Dermis microvascular lymphatic vessel endothelial cell (primary cell): ENCODE measurements around the gene ITPR1. TPM values are rescaled to one million over a fixed set of nuclear protein-coding genes. Genes with fewer than 3 reads are reported as not detected.
"Not testable (repeated sequence)": the region's sequence is repeated elsewhere in the genome, so short reads cannot be mapped to it uniquely, and the experiment has no call there.

Experiments
- DNase-seq, 2 donors: peaks; one replicate each; pipeline versions ENCODE4 v3.0.0 to v3.0.0-alpha.2; 2010; ENCODE audit warnings: low read depth in 2 of 2
- total RNA-seq: library from RNA; depleted of rRNA; stranded (reverse); fragments of >200 nt; gene quantifications from 2 replicates; pipeline ENCODE4 v1.2.1, GENCODE V29; 2014

ITPR1 gene
- total RNA-seq, 1 donor from 2014 or later, result 21.6 TPM

DNA sequence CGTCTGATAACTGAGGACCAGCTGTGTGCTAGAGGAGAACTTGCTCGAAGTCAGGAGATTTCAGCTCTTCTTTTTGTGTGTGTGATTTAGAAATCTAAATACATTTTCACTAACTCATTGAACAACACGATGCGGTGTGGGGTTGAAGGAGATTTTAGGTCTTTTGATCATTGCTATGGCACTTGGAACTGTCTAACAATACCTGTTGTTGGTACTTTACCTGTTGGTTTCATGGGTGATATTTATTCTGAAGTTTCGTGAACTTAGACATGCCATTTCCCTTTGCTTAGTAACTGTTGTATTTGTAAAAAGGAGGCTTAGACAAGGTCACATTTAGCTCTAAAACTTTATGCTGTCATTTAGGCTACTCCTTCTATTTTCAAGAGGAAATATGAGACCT is 99.9 kb downstream of the ITPR1 start:
- DNase-seq, result no peak

DNA sequence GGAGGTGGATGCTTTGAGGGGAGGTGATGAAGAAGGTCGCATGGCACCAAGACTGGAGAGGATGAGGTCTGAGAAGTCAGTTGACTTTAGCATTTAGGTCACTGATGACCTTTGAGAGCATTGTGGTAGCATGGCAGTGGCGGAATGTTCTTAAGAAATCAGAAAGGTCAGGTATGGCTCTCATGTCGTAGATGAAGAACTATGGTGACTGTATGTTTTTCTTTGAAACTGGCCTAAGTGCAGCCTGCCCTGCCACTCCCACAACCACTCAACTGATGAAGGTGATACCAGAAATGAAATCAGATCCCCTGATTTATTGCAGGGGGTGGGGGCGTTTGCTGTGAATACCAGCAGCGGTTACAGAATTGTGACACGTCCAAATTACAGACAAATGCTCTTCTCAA is 102.6 kb downstream of the ITPR1 start:
- no peak for DNase-seq

- DNase-seq, result no peak
Observed at GRCh38 chr3:4596612-4597011, 103.5 kb downstream of the ITPR1 start.

DNA sequence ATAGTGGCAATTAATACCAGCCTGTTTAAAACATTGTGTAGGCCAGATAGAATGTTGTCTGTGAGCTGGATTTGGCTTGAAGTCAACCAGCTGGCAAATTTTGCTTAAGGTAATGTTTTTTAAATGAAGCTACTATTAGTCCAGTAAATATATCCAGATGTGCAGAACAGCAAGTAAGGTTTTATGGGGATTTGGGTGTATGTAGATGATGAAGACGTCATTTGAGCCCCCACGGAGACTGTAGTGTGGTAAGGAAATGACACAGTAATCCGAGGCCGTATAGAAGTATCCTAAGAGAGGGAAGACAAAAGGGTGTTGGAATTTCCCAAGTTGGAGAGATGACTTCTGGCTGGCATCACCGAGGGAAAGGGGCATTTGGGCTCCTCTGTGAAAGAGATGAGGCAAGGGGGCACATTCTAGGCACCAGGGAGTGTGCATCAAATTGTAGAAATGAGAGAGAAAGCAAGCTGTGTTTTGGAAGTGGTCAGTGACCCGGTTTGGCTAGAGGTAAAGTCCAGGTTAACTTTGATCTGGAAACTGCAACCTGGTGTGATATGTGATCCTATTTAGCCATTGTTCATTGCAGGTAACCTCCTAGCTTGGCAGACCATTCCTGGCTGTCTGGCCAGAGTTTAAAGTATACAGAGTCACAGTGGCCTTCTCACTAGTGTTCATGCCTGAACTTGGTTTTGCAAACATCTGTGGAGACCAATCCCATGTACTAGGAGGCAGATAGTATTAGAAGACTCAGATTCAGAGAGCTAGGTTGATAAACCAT is 104.2 kb downstream of the ITPR1 start:
- no peak for DNase-seq

DNA sequence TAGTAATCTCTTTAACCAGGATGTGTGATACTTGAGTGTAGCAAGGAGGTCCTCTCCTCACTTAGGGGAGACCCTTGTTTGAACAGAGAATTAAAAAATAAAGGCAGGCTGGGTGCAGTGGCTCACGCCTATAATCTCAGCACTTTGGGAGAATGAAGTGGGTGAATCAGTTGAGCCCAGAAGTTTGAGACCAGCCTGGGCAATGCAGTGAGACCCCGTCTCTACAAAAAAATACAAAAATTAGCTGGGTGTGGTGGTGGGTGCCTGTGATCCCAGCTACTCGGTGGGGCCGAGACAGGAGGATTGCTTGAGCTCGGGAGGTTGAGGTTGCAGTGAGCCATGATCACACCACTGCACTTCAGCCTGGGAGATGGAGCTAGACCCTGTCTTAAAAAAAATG is 105.1 kb downstream of the ITPR1 start:
- not testable (repeated sequence) for DNase-seq

DNA sequence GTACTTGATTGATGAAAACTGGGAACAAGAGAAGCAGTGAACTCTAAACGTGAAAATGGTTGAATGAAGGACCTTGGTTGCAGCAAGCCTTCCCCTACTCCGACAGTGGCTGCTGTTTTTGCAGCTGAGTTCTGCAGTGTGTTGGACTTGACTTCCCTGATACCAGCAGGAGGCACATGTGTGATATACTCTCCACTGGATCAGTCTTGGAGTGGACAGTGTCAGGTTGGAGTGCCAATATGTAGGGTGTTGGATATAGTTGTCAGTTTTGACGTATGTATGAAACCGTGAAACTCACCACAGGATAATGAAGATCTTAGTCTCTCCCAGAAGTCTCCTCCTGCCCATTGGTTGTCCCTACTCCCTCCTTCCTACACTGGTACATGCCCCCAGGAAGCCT is 106.5 kb downstream of the ITPR1 start:
- no peak for DNase-seq

GRCh38 chr3:4600493-4600892 is 107.3 kb downstream of the ITPR1 start:
- DNase-seq, result no peak

GRCh38 chr3:4601892-4602291 is 108.7 kb downstream of the ITPR1 start:
- DNase-seq, result no peak

GRCh38 chr3:4604693-4605092 is 111.5 kb downstream of the ITPR1 start:
- DNase-seq, result no peak

- DNase-seq, result no peak
Observed at GRCh38 chr3:4606911-4607310, 113.8 kb downstream of the ITPR1 start.

DNA sequence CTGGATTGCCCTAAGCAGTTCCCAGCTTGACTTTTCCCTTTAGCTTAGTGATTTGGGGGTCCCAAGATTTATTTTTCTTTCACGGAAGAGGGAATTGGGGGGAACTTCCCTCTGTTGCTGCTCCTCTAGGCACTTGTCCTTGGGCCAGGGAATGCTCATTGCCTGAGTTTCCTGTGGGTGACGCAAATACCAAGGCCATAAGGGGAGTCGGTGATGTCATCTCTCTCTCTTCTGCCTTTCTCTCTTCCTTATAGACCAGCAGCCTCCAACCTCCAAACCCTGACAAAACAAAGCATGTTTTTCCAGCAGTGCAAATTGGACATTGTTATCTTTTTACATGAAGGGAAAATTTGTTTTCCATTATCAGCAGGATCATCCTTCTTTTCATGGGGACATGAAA is 120.2 kb downstream of the ITPR1 start:
- no peak for DNase-seq

- DNase-seq, result no peak
Observed at GRCh38 chr3:4614070-4614469, 120.9 kb downstream of the ITPR1 start.

DNA sequence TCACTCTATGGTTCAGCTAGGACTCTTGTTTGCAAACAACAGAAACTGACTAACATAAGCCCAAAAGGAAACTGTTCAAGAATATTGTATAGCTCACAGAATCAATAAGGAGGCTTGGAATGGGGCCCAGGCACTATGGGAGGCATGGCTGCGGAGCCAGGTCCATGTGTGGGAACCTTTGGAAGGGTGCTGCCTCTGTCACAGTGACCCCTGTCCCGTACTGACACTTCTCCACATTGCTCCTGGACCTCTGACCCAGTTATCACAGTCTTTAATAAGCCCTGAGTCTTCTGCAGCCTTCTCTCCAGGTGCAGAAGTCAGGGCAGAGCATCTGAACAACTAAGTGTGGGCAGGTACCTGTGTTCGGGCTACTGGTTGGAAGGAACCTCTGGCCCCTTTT is 121.8 kb downstream of the ITPR1 start:
- DNase-seq, result no peak

GRCh38 chr3:4615750-4616149 is 122.6 kb downstream of the ITPR1 start:
- DNase-seq, result peak in 1 of 2 donors; percentile 35

DNA sequence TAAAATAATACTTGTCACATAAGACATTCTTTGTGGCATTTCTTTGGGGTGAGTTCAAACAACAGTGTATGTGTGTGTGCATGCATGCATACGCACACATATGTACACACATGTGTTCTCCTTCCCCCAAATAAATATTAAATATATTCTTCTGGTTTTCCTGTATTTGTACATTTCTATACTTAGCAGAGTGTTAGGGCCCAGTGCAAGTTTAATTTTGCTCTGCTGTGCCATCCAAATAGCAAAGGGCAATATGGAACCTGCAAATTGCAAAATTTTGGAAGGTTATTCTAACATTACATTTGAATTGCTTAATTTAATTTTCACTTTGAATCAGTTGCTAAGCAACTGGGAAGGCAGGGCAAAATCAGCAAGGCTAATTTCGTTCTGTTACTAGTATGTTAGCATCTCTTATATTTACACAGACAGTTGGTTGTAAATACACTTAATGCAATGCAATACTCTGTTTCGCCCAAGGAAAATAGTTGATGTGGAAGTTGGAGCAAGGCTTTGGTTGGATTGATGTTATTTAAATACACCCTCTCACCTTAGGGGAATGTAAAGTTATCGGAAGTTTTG is 130.4 kb downstream of the ITPR1 start:
- no peak for DNase-seq

GRCh38 chr3:4627651-4628375 is 134.7 kb downstream of the ITPR1 start:
- no peak for DNase-seq

GRCh38 chr3:4629095-4630007 is 136.2 kb downstream of the ITPR1 start:
- no peak for DNase-seq

DNA sequence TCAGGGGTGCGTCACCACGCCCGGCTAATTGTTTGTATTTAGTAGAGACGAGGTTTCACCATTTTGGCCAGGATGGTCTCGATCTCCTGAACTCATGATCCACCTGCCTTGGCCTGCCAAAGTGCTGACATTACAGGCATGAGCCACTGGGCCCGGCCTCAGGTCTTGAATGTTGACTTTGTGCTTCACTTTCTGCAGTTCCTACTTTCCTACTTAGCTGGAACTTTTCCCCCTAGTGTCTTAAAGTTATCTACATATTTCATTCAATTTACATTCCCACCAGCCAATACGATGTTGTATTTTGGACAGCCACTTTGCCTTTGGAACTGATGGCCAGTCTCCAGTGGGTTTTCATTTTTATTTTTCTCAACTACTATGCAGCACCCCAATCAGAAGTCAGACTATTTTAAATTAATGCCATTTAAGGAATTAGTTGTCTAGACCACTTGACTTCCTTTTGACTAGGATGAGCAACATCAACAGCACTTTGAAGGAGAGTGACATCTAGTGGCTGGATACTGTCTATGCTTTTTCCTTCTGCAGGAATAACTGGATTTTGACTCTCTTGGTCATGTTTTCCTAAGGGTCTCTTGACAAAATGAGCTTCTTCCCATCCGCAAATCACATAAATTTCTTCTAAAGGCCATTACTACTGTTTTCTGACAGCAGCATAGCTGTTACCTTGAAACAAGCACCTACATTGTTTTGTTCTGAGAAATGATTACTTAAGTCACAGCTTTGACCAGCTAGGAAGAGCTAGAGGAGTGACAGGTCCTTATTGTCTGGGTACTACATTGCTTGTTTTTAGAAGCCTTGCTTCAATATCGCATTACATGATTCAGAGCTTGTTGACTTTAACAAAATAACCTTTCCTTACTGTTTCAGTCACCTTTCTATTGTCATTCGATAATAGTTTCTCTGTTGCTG is 140.2 kb downstream of the ITPR1 start:
- DNase-seq, result peak; percentile 59 to 70

GRCh38 chr3:4634894-4635293 is 141.7 kb downstream of the ITPR1 start:
- no peak for DNase-seq

GRCh38 chr3:4637265-4637664 is 144.1 kb downstream of the ITPR1 start:
- DNase-seq, result no peak
